D721Med (cell line): ENCODE data around the gene KCNH4.
"Not testable (repeated sequence)": the region's sequence is repeated elsewhere in the genome, so short reads cannot be mapped to it uniquely, and the experiment has no call there.

Experiments
- DNase-seq: peaks from one replicate; pipeline ENCODE4 v3.0.0; 2011; ENCODE audit warnings: low spot score; ENCODE audit not compliant: insufficient read length
- FAIRE-seq: peaks from 2 replicates; lab custom pipeline; 2011; peaks lifted over from hg19 to GRCh38; lab: Jason Lieb, UNC
- TF ChIP-seq, protein P1 (sequence below): IDR thresholded peaks from 2 replicates; pipeline ENCODE4 v1.5.1; 2012; ENCODE audit warnings: mild to moderate bottlenecking, control low read depth; ENCODE audit not compliant: insufficient read depth; ENCODE audit errors: missing control alignments

Gene KCNH4

GRCh38 chr17:42187833-42188232, 6.9 kb upstream of the KCNH4 start:
- DNase-seq (no peak), FAIRE-seq (no peak)
- TF ChIP-seq, protein P1, sequence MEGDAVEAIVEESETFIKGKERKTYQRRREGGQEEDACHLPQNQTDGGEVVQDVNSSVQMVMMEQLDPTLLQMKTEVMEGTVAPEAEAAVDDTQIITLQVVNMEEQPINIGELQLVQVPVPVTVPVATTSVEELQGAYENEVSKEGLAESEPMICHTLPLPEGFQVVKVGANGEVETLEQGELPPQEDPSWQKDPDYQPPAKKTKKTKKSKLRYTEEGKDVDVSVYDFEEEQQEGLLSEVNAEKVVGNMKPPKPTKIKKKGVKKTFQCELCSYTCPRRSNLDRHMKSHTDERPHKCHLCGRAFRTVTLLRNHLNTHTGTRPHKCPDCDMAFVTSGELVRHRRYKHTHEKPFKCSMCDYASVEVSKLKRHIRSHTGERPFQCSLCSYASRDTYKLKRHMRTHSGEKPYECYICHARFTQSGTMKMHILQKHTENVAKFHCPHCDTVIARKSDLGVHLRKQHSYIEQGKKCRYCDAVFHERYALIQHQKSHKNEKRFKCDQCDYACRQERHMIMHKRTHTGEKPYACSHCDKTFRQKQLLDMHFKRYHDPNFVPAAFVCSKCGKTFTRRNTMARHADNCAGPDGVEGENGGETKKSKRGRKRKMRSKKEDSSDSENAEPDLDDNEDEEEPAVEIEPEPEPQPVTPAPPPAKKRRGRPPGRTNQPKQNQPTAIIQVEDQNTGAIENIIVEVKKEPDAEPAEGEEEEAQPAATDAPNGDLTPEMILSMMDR = no peak

DNA sequence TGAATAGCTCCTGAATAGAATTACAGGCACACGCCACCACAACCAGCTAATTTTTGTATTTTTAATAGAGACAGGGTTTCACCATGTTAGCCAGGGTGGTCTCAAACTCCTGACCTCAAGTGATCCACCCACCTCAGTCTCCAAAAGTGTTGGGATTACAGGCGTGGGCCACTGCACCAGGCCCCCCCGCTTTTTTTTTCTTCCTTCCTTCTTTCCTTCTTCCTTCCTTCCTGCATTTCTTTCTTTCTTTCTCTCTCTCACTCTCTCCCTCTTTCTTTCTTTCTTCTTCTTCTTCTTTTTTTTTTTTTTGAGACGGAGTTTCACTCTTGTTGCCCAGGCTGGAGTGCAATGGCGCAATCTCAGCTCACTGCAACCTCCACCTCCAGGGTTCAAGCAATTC, 5.2 kb upstream of the KCNH4 start:
- FAIRE-seq, DNase-seq: not testable (repeated sequence)

- DNase-seq = no peak
- no peak for FAIRE-seq
- TF ChIP-seq, protein P1 = no peak
These were observed 4.6 kb upstream of the KCNH4 start for GRCh38 chr17:42185621-42185930.

GRCh38 chr17:42184713-42185620, 4.0 kb upstream of the KCNH4 start, which contains the start of gene HCRT:
Gene HCRT (minus strand): TSS chr17:42185452. CDS start chr17:42185365, 87 bp downstream.
- DNase-seq (no peak), FAIRE-seq (no peak)
- TF ChIP-seq, protein P1 = no peak

- FAIRE-seq = no peak
- peak; percentile 84 for DNase-seq
- TF ChIP-seq, protein P1 = peak; percentile 86
These were observed 3.1 kb upstream of the KCNH4 start for GRCh38 chr17:42183741-42184711.

DNA sequence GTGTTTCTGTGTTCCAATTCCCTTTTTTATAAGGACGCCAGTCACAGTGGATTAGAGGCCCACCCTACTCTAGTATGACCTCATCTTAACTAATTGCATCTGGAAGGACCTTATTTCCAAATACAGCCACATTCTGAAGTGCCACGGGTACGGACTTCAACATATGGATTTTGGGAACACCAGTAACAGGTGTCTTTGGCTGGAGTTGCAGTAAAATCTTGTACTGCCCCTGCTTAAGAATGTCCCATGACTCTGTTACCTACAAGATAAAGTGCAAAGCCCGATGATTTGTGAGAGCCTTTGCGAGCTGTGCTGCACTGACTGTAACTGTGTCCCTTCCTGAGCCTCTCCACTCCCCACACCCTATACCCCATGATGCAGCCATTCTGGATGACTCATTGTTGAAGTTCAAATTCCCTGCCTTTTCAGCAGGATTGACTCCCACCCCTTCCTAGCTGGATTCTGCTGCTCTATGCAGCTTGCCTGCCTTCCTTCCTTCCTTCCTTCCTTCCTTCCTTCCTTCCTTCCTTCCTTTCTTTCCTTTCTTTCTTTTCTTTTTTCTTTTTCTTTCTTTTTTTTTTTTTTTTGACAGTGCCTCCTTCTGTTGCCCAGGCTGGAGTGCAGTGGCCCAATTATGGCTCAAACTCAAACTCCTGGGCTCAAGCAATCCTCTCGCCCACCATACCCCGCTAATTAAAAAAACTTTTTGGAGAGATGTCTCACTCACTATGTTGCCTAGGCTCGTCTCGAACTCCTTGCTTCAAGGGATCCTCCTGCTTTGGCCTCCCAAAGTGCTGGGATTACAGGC, 2.2 kb upstream of the KCNH4 start:
- TF ChIP-seq, protein P1 = no peak
- DNase-seq = no peak
- FAIRE-seq = no peak

DNA sequence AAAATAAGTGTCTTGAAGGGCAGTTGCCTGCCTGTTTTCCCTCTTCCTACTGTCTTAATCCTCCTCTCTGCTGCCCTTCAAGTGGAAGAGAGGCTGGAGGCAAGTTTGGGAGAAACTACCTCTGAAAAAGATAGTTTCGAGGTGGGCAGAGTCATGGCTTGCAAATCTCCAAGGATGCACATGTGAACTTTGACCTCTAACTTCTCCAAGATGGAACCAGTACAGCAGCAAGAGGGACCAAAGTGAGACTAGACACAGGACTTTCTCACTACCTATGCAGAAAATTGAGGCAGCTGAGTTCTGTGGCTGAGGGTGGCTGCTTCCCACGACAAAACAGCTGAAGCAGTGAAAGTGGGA, 887 bp upstream of the KCNH4 start:
- TF ChIP-seq, protein P1 = no peak
- FAIRE-seq (no peak), DNase-seq (no peak)
